CD4-positive, alpha-beta memory T cell (primary cell): ENCODE data around the gene ZNF234. TPM values are rescaled to one million over a fixed set of nuclear protein-coding genes. Genes with fewer than 3 reads are reported as not detected.
"Not testable (repeated sequence)": the region's sequence is repeated elsewhere in the genome, so short reads cannot be mapped to it uniquely, and the experiment has no call there.

Experiments used
- CTCF ChIA-PET: fragments of 350-600 bp; sonication (Branson Sonifier 250); formaldehyde crosslinking; loops from one replicate; lab custom pipeline; 2021; ENCODE audit warnings: inconsistent platforms; ENCODE audit not compliant: partially characterized antibody; lab: Charles Lee
- POLR2A ChIA-PET: fragments of 350-600 bp; sonication (Branson Sonifier 250); formaldehyde crosslinking; loops from one replicate; lab custom pipeline; 2021; ENCODE audit not compliant: partially characterized antibody; lab: Charles Lee
- DNase-seq, 5 donors: peaks; one replicate each; pipeline versions ENCODE4 v3.0.0 to v3.0.0-alpha.2; 2020 to 2022; ENCODE audit warnings: mixed read lengths in 1 of 5
- H3K27ac ChIP-seq: one replicate; pipeline ENCODE4 v1.7.0; 2013; ENCODE audit warnings: low read depth, low read length
- H3K27me3 ChIP-seq: 2 replicates; pipeline ENCODE4 v1.7.0; 2013; ENCODE audit warnings: mild to moderate bottlenecking, low read length, moderate library complexity; ENCODE audit not compliant: insufficient read depth
- H3K36me3 ChIP-seq: 2 replicates; pipeline ENCODE4 v1.7.0; 2013; ENCODE audit warnings: mild to moderate bottlenecking, low read length, moderate library complexity; ENCODE audit not compliant: insufficient read depth
- H3K4me1 ChIP-seq: 2 replicates; pipeline ENCODE4 v1.7.0; 2013; ENCODE audit warnings: mild to moderate bottlenecking, low read length, moderate library complexity; ENCODE audit not compliant: insufficient read depth
- H3K4me3 ChIP-seq, 2 donors: one replicate each; pipeline ENCODE4 v1.7.0; 2013; ENCODE audit warnings: low read length in 2 of 2, mild to moderate bottlenecking in 1 of 2
- H3K9me3 ChIP-seq, 2 donors: one replicate each; pipeline ENCODE4 v1.7.0; 2013; ENCODE audit warnings: low read length in 2 of 2, control low read depth in 1 of 2; ENCODE audit not compliant: control insufficient read depth in 1 of 2
- H3K27ac Mint-ChIP-seq, 7 donors: one replicate each; pipeline ENCODE4 v1.8.0; 2020 to 2021; ENCODE audit warnings: mixed read lengths in 7 of 7, mild to moderate bottlenecking in 6 of 7, inconsistent platforms in 3 of 7, moderate library complexity in 3 of 7
- H3K27me3 Mint-ChIP-seq, 2 donors: one replicate each; pipeline ENCODE4 v1.8.0; 2020 to 2021; ENCODE audit warnings: mixed read lengths in 2 of 2
- H3K36me3 Mint-ChIP-seq, 2 donors: one replicate each; pipeline ENCODE4 v1.8.0; 2020 to 2021; ENCODE audit warnings: mixed read lengths in 2 of 2, inconsistent platforms in 1 of 2, mild to moderate bottlenecking in 1 of 2
- H3K4me1 Mint-ChIP-seq, 4 donors: one replicate each; pipeline ENCODE4 v1.8.0; 2020 to 2021; ENCODE audit warnings: mixed read lengths in 4 of 4, mild to moderate bottlenecking in 1 of 4
- H3K4me3 Mint-ChIP-seq, 8 donors: one replicate each; pipeline ENCODE4 v1.8.0; 2020 to 2021; ENCODE audit warnings: mixed read lengths in 8 of 8, mild to moderate bottlenecking in 7 of 8, moderate library complexity in 6 of 8, inconsistent platforms in 3 of 8
- H3K9me3 Mint-ChIP-seq, 8 donors: one replicate each; pipeline ENCODE4 v1.8.0; 2020 to 2021; ENCODE audit warnings: mixed read lengths in 8 of 8, mild to moderate bottlenecking in 5 of 8, inconsistent platforms in 3 of 8, moderate library complexity in 1 of 8
- intact Hi-C: fragments of 100-400 bp; cut with micrococcal nuclease; formaldehyde crosslinking; loops from one replicate; pipeline ENCODE4 v1.15.1; 2023
- polyA plus RNA-seq, 2 donors: library from polyadenylated mRNA; unstranded; fragments of 300-500 nt; fragmentation: Illumina TruSeq; gene quantifications; one replicate each; pipeline ENCODE4 v1.2.3, GENCODE V29; 2021
- total RNA-seq, 2 experiments: library from RNA; stranded (reverse); gene quantifications; one replicate each; pipeline ENCODE4 v1.2.3, GENCODE V29; 2021

ZNF234 gene
- total and polyA plus RNA-seq, 4 experiments from 2014 or later = 2.2 to 28.9 (median 15.7) TPM

GRCh38 chr19:44170660-44171059 lies 29.3 kb downstream of the ZNF234 start:
- H3K27ac Mint-ChIP-seq, CTCF ChIA-PET, H3K27me3 Mint-ChIP-seq, DNase-seq, H3K4me3 ChIP-seq, H3K27ac ChIP-seq, H3K4me3 Mint-ChIP-seq, H3K27me3 ChIP-seq, POLR2A ChIA-PET, intact Hi-C loops: not testable (repeated sequence)
- H3K4me1 ChIP-seq = peaks cover 16% of the 10 kb centered on the region
- peaks cover 4 to 29% of the 10 kb centered on the region in 2 donors for H3K9me3 ChIP-seq
- Mint-ChIP-seq H3K4me1 (peaks cover 13 to 22% (median 18%) of the 10 kb centered on the region in 4 donors), H3K36me3 (peaks cover 83 to 88% of the 10 kb centered on the region in 2 donors), H3K9me3 (peaks cover 6 to 86% (median 72%) of the 10 kb centered on the region in 8 donors)
- peaks cover 67% of the 10 kb centered on the region for H3K36me3 ChIP-seq

DNA sequence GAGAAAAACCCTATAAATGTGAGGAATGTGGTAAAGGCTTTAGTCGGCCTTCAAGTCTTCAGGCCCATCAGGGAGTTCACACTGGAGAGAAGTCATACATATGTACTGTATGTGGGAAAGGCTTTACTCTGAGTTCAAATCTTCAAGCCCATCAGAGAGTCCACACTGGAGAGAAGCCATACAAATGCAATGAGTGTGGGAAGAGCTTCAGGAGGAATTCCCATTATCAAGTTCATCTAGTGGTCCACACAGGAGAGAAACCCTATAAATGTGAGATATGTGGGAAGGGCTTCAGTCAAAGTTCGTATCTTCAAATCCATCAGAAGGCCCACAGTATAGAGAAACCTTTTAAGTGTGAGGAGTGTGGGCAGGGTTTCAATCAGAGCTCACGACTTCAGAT lies 35.2 kb downstream of the ZNF234 start:
- no peak overlapping the region for H3K27ac ChIP-seq
- H3K27me3 ChIP-seq = no peaks in the 10 kb centered on the region
- H3K36me3 Mint-ChIP-seq = peaks cover 67 to 69% of the 10 kb centered on the region in 2 donors
- H3K4me3 Mint-ChIP-seq = no peak overlapping the region
- ChIA-PET POLR2A (interaction anchor here (1.6 kb wide), 1 partner anchor 12 kb away, joined by 5 read pairs; the partner anchor contains the start of gene ZNF226), CTCF (no interaction called here)
- DNase-seq = no peak
- no peaks in the 10 kb centered on the region for H3K4me1 ChIP-seq
- no peak overlapping the region for H3K4me3 ChIP-seq
- H3K36me3 ChIP-seq = peaks cover 50% of the 10 kb centered on the region
- H3K27me3 Mint-ChIP-seq = no peaks in the 10 kb centered on the region
- intact Hi-C loops = no loop called here
- peaks cover 4 to 62% of the 10 kb centered on the region in 2 donors for H3K9me3 ChIP-seq
- H3K4me1 Mint-ChIP-seq = peaks cover 0 to 4% (median 0%) of the 10 kb centered on the region in 4 donors
- H3K27ac Mint-ChIP-seq = no peak overlapping the region
- peaks cover 0 to 97% (median 87%) of the 10 kb centered on the region in 8 donors for H3K9me3 Mint-ChIP-seq

DNA sequence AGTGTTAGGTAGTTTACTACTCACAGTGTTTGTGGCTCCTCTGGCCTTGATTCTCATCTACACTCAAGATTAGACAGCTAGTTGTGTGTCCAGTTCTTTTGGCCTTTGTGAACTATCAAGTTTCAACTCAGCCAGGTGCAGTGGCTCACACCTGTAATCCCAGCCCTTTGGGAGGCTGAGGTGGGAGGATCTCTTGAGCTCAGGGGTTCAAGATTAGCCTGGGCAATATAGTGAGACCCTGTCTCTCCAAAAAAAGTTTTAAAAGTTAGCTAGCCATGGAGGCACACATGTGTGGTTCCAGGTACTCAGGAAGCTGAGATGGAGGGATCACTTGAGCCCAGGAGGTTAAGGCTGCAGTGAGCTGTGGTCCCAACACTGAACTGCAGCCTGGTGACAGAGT lies 39.6 kb downstream of the ZNF234 start:
- Mint-ChIP-seq H3K9me3 (peaks cover 3 to 97% (median 81%) of the 10 kb centered on the region in 8 donors), H3K4me1 (no peaks in the 10 kb centered on the region), H3K4me3 (no peak overlapping the region), H3K36me3 (peaks cover 33 to 39% of the 10 kb centered on the region in 2 donors), H3K27ac (no peak overlapping the region), H3K27me3 (no peaks in the 10 kb centered on the region)
- Histone ChIP-seq H3K9me3 (peaks cover 7 to 59% of the 10 kb centered on the region in 2 donors), H3K36me3 (peaks cover 6% of the 10 kb centered on the region), H3K27ac (no peak overlapping the region), H3K4me3 (no peak overlapping the region), H3K27me3 (no peaks in the 10 kb centered on the region), H3K4me1 (no peaks in the 10 kb centered on the region)
- no peak for DNase-seq
- POLR2A ChIA-PET = no interaction called here
- CTCF ChIA-PET = no interaction called here
- intact Hi-C loops = no loop called here

- peaks cover 3 to 53% of the 10 kb centered on the region in 2 donors for H3K9me3 ChIP-seq
- Mint-ChIP-seq H3K36me3 (peaks cover 21 to 30% of the 10 kb centered on the region in 2 donors), H3K9me3 (peaks cover 5 to 96% (median 80%) of the 10 kb centered on the region in 8 donors)
These were observed 40.8 kb downstream of the ZNF234 start for GRCh38 chr19:44182145-44182544.

DNA sequence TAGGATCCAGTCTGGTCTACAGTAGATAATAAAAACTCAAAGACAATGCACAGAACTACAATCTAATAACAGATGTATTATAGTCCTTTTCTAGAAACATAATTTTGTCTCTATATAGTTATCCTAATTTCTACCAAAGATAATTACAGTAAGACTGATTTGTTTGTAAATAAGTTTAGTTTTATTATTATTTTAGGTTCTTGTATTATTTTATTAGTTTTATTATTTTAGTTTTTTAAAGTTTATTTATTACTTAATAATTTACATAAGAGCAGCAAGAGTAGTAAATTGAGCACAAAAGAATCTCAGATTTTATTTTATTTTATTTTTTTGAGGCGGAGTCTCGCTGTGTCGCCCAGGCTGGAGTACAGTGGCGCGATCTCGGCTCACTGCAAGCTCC lies 48.7 kb downstream of the ZNF234 start:
- intact Hi-C loops = no loop called here
- H3K36me3 ChIP-seq = no peaks in the 10 kb centered on the region
- no peaks in the 10 kb centered on the region for H3K27me3 ChIP-seq
- peaks cover 0 to 12% of the 10 kb centered on the region in 2 donors for H3K9me3 ChIP-seq
- no peak overlapping the region for H3K4me3 ChIP-seq
- ChIA-PET CTCF (no interaction called here), POLR2A (no interaction called here)
- Mint-ChIP-seq H3K36me3 (peaks cover 30 to 33% of the 10 kb centered on the region in 2 donors), H3K4me1 (no peaks in the 10 kb centered on the region), H3K9me3 (peaks cover 2 to 81% (median 68%) of the 10 kb centered on the region in 8 donors), H3K27ac (no peak overlapping the region), H3K4me3 (no peak overlapping the region), H3K27me3 (peaks cover 1 to 2% of the 10 kb centered on the region in 2 donors)
- H3K27ac ChIP-seq = no peak overlapping the region
- H3K4me1 ChIP-seq = no peaks in the 10 kb centered on the region
- DNase-seq = no peak

More at GRCh38 chr19:44182145-44182544, 40.8 kb downstream of the ZNF234 start:
- H3K27me3 Mint-ChIP-seq = no peaks in the 10 kb centered on the region
- no peaks in the 10 kb centered on the region for H3K4me1 ChIP-seq
- no peaks in the 10 kb centered on the region for H3K4me1 Mint-ChIP-seq
- no peak overlapping the region for H3K27ac Mint-ChIP-seq
- CTCF ChIA-PET = no interaction called here
- no peak overlapping the region for H3K4me3 ChIP-seq
- no peak for DNase-seq
- POLR2A ChIA-PET = no interaction called here
- H3K36me3 ChIP-seq = no peaks in the 10 kb centered on the region
- H3K4me3 Mint-ChIP-seq = no peak overlapping the region
- intact Hi-C loops = no loop called here
- no peaks in the 10 kb centered on the region for H3K27me3 ChIP-seq
- no peak overlapping the region for H3K27ac ChIP-seq

- no peaks in the 10 kb centered on the region for H3K36me3 ChIP-seq
- H3K9me3 Mint-ChIP-seq = peaks cover 3 to 81% (median 73%) of the 10 kb centered on the region in 8 donors
- H3K27me3 ChIP-seq = no peaks in the 10 kb centered on the region
- no peak overlapping the region for H3K27ac ChIP-seq
- H3K4me1 ChIP-seq = no peaks in the 10 kb centered on the region
- intact Hi-C loops = no loop called here
- H3K4me3 Mint-ChIP-seq = peak overlapping the region in 2 of 8 donors; percentile 11 to 19
- H3K36me3 Mint-ChIP-seq = peaks cover 33 to 35% of the 10 kb centered on the region in 2 donors
- peaks cover 0 to 7% of the 10 kb centered on the region in 2 donors for H3K9me3 ChIP-seq
- no peak for DNase-seq
- peaks cover 1 to 4% of the 10 kb centered on the region in 2 donors for H3K27me3 Mint-ChIP-seq
- CTCF ChIA-PET = no interaction called here
- H3K4me3 ChIP-seq = no peak overlapping the region
- H3K4me1 Mint-ChIP-seq = no peaks in the 10 kb centered on the region
- POLR2A ChIA-PET = interaction anchor here (0.5 kb wide), 1 partner anchor 20 kb away, joined by 3 read pairs; the partner anchor contains the start of gene ZNF227
- H3K27ac Mint-ChIP-seq = no peak overlapping the region
These were observed 50.8 kb downstream of the ZNF234 start for GRCh38 chr19:44192127-44192526.

GRCh38 chr19:44196772-44197171 lies 55.4 kb downstream of the ZNF234 start:
- CTCF ChIA-PET = no interaction called here
- no peak overlapping the region for H3K27ac Mint-ChIP-seq
- H3K4me3 ChIP-seq = no peak overlapping the region
- no peaks in the 10 kb centered on the region for H3K4me1 Mint-ChIP-seq
- H3K27ac ChIP-seq = no peak overlapping the region
- H3K4me3 Mint-ChIP-seq = no peak overlapping the region
- H3K36me3 ChIP-seq = no peaks in the 10 kb centered on the region
- peaks cover 3 to 80% (median 56%) of the 10 kb centered on the region in 8 donors for H3K9me3 Mint-ChIP-seq
- peaks cover 13 to 24% of the 10 kb centered on the region in 2 donors for H3K36me3 Mint-ChIP-seq
- peaks cover 3 to 4% of the 10 kb centered on the region in 2 donors for H3K27me3 Mint-ChIP-seq
- POLR2A ChIA-PET = no interaction called here
- no peak for DNase-seq
- intact Hi-C loops = no loop called here
- H3K27me3 ChIP-seq = no peaks in the 10 kb centered on the region
- no peaks in the 10 kb centered on the region for H3K9me3 ChIP-seq
- no peaks in the 10 kb centered on the region for H3K4me1 ChIP-seq
